Stimulated activated CD4-positive, alpha-beta T cell treated with anti-CD3 and anti-CD28 coated beads, Interleukin-4, amount 100 ng/mL, for 48 hours (primary cell): ENCODE data around the gene CPAMD8.

Source experiments
- DNase-seq, 2 donors: peaks; one replicate each; pipeline ENCODE4 v3.0.0-alpha.2; 2020; ENCODE audit warnings: low read depth in 2 of 2

CPAMD8 gene

GRCh38 chr19:16892868-16893685 is 133.5 kb downstream of the CPAMD8 start:
- no peak for DNase-seq

- DNase-seq: no peak
Measured at GRCh38 chr19:16892436-16892835, 134.2 kb downstream of the CPAMD8 start.

- DNase-seq: no peak
Measured at GRCh38 chr19:16891696-16892382, 134.8 kb downstream of the CPAMD8 start.

GRCh38 chr19:16890461-16891184 is 136.0 kb downstream of the CPAMD8 start:
- no peak for DNase-seq

- no peak for DNase-seq
Measured at GRCh38 chr19:16889883-16890460, 136.6 kb downstream of the CPAMD8 start.

- no peak for DNase-seq
Measured at GRCh38 chr19:16889366-16889882, 137.2 kb downstream of the CPAMD8 start.

GRCh38 chr19:16888629-16889365 is 137.8 kb downstream of the CPAMD8 start, which contains the start of gene F2RL3:
TSS of gene F2RL3 (plus strand) at chr19:16888999. CDS start at chr19:16889190, 191 bp downstream.
- DNase-seq: no peak

- DNase-seq: no peak
Measured at GRCh38 chr19:16887353-16888265, 139.0 kb downstream of the CPAMD8 start.

GRCh38 chr19:16886305-16886880 is 140.2 kb downstream of the CPAMD8 start:
- no peak for DNase-seq

- DNase-seq: no peak
Measured at GRCh38 chr19:16885166-16885565, 141.4 kb downstream of the CPAMD8 start.

- DNase-seq: no peak
Measured at GRCh38 chr19:16883522-16883921, 143.1 kb downstream of the CPAMD8 start.

- no peak for DNase-seq
Measured at GRCh38 chr19:16882146-16882545, 144.5 kb downstream of the CPAMD8 start.

GRCh38 chr19:16880884-16881554 is 145.6 kb downstream of the CPAMD8 start:
- no peak for DNase-seq

- no peak for DNase-seq
Measured at GRCh38 chr19:16878181-16878965, 148.2 kb downstream of the CPAMD8 start.

GRCh38 chr19:16877581-16877980 is 149.0 kb downstream of the CPAMD8 start:
- no peak for DNase-seq

GRCh38 chr19:16876904-16877361 is 149.7 kb downstream of the CPAMD8 start:
- no peak for DNase-seq

- DNase-seq: no peak
Measured at GRCh38 chr19:16875584-16876555, 150.7 kb downstream of the CPAMD8 start.
